ENCODE data around the gene SPATS2L.

Gene SPATS2L

GRCh38 chr2:200393191-200393590, 86.7 kb downstream of the SPATS2L start:
- no peaks in the 10 kb centered on the region for H3K9me3 ChIP-seq (ENCODE audit: insufficient read depth, low read length)
- H3K4me3 ChIP-seq (ENCODE audit: insufficient read length, low read depth): no peak overlapping the region
- no peak overlapping the region for H3K9ac ChIP-seq (ENCODE audit: insufficient read length, low read depth)
- H3K36me3 ChIP-seq (ENCODE audit: insufficient read depth, insufficient read length, low read length): peaks cover 18% of the 10 kb centered on the region
- peaks cover 2% of the 10 kb centered on the region for H3K4me1 ChIP-seq (ENCODE audit: insufficient read depth, insufficient read length)
- TF ChIP-seq SUZ12 (IDR thresholded peaks at IDR 0.05; ENCODE audit: extremely low read depth, insufficient read depth, insufficient read length): no peak
- TF ChIP-seq ZNF274 (IDR thresholded peaks at IDR 0.05; ENCODE audit: low read depth, low read length): no peak
- no peak for TF ChIP-seq YY1 (IDR thresholded peaks at IDR 0.05; ENCODE audit: insufficient read depth, insufficient read length)
- DNase-seq (ENCODE audit: low read depth, low spot score): no peak
- H3K27me3 ChIP-seq (ENCODE audit: insufficient read depth, insufficient read length): no peaks in the 10 kb centered on the region

GRCh38 chr2:200394045-200394444, 87.6 kb downstream of the SPATS2L start:
- DNase-seq (ENCODE audit: low read depth, low spot score): no peak
- H3K27me3 ChIP-seq (ENCODE audit: insufficient read depth, insufficient read length): no peaks in the 10 kb centered on the region

GRCh38 chr2:200396781-200397242, 90.3 kb downstream of the SPATS2L start:
- Histone ChIP-seq H3K9me3 (ENCODE audit: insufficient read depth, low read length) (no peaks in the 10 kb centered on the region), H3K4me3 (ENCODE audit: insufficient read length, low read depth) (no peak overlapping the region), H3K4me1 (ENCODE audit: insufficient read depth, insufficient read length) (peaks cover 2% of the 10 kb centered on the region), H3K27me3 (ENCODE audit: insufficient read depth, insufficient read length) (no peaks in the 10 kb centered on the region), H3K36me3 (ENCODE audit: insufficient read depth, insufficient read length, low read length) (no peaks in the 10 kb centered on the region), H3K9ac (ENCODE audit: insufficient read length, low read depth) (no peak overlapping the region)
- TF ChIP-seq ZNF274 (IDR thresholded peaks at IDR 0.05; ENCODE audit: low read depth, low read length) (no peak), SUZ12 (IDR thresholded peaks at IDR 0.05; ENCODE audit: extremely low read depth, insufficient read depth, insufficient read length) (no peak), YY1 (IDR thresholded peaks at IDR 0.05; ENCODE audit: insufficient read depth, insufficient read length) (no peak)
- no peak for DNase-seq (ENCODE audit: low read depth, low spot score)

More at GRCh38 chr2:200394045-200394444, 87.6 kb downstream of the SPATS2L start:
- no peak overlapping the region for H3K9ac ChIP-seq (ENCODE audit: insufficient read length, low read depth)
- H3K9me3 ChIP-seq (ENCODE audit: insufficient read depth, low read length): no peaks in the 10 kb centered on the region
- H3K36me3 ChIP-seq (ENCODE audit: insufficient read depth, insufficient read length, low read length): peaks cover 16% of the 10 kb centered on the region
- TF ChIP-seq ZNF274 (IDR thresholded peaks at IDR 0.05; ENCODE audit: low read depth, low read length) (no peak), SUZ12 (IDR thresholded peaks at IDR 0.05; ENCODE audit: extremely low read depth, insufficient read depth, insufficient read length) (no peak), YY1 (IDR thresholded peaks at IDR 0.05; ENCODE audit: insufficient read depth, insufficient read length) (no peak)
- H3K4me1 ChIP-seq (ENCODE audit: insufficient read depth, insufficient read length): peaks cover 2% of the 10 kb centered on the region
- no peak overlapping the region for H3K4me3 ChIP-seq (ENCODE audit: insufficient read length, low read depth)

- Histone ChIP-seq H3K4me3 (ENCODE audit: insufficient read length, low read depth) (no peak overlapping the region), H3K36me3 (ENCODE audit: insufficient read depth, insufficient read length, low read length) (no peaks in the 10 kb centered on the region), H3K9ac (ENCODE audit: insufficient read length, low read depth) (no peak overlapping the region)
Measured at GRCh38 chr2:200397785-200398184, 91.3 kb downstream of the SPATS2L start.

GRCh38 chr2:200399046-200399445, 92.6 kb downstream of the SPATS2L start:
- H3K27me3 ChIP-seq (ENCODE audit: insufficient read depth, insufficient read length): no peaks in the 10 kb centered on the region
- no peaks in the 10 kb centered on the region for H3K9me3 ChIP-seq (ENCODE audit: insufficient read depth, low read length)
- no peaks in the 10 kb centered on the region for H3K36me3 ChIP-seq (ENCODE audit: insufficient read depth, insufficient read length, low read length)
- TF ChIP-seq YY1 (IDR thresholded peaks at IDR 0.05; ENCODE audit: insufficient read depth, insufficient read length) (no peak), ZNF274 (IDR thresholded peaks at IDR 0.05; ENCODE audit: low read depth, low read length) (no peak), SUZ12 (IDR thresholded peaks at IDR 0.05; ENCODE audit: extremely low read depth, insufficient read depth, insufficient read length) (no peak)
- no peak overlapping the region for H3K4me3 ChIP-seq (ENCODE audit: insufficient read length, low read depth)
- no peak overlapping the region for H3K9ac ChIP-seq (ENCODE audit: insufficient read length, low read depth)
- DNase-seq (ENCODE audit: low read depth, low spot score): no peak
- H3K4me1 ChIP-seq (ENCODE audit: insufficient read depth, insufficient read length): peaks cover 2% of the 10 kb centered on the region

More at GRCh38 chr2:200397785-200398184, 91.3 kb downstream of the SPATS2L start:
- Histone ChIP-seq H3K27me3 (ENCODE audit: insufficient read depth, insufficient read length) (no peaks in the 10 kb centered on the region), H3K4me1 (ENCODE audit: insufficient read depth, insufficient read length) (peaks cover 2% of the 10 kb centered on the region), H3K9me3 (ENCODE audit: insufficient read depth, low read length) (no peaks in the 10 kb centered on the region)
- no peak for DNase-seq (ENCODE audit: low read depth, low spot score)
- TF ChIP-seq ZNF274 (IDR thresholded peaks at IDR 0.05; ENCODE audit: low read depth, low read length) (no peak), SUZ12 (IDR thresholded peaks at IDR 0.05; ENCODE audit: extremely low read depth, insufficient read depth, insufficient read length) (no peak), YY1 (IDR thresholded peaks at IDR 0.05; ENCODE audit: insufficient read depth, insufficient read length) (no peak)

GRCh38 chr2:200399636-200400035, 93.1 kb downstream of the SPATS2L start:
- no peak overlapping the region for H3K9ac ChIP-seq (ENCODE audit: insufficient read length, low read depth)
- no peaks in the 10 kb centered on the region for H3K9me3 ChIP-seq (ENCODE audit: insufficient read depth, low read length)
- no peaks in the 10 kb centered on the region for H3K36me3 ChIP-seq (ENCODE audit: insufficient read depth, insufficient read length, low read length)

GRCh38 chr2:200403814-200404213, 97.3 kb downstream of the SPATS2L start:
- H3K27me3 ChIP-seq (ENCODE audit: insufficient read depth, insufficient read length): no peaks in the 10 kb centered on the region
- H3K4me3 ChIP-seq (ENCODE audit: insufficient read length, low read depth): no peak overlapping the region
- TF ChIP-seq SUZ12 (IDR thresholded peaks at IDR 0.05; ENCODE audit: extremely low read depth, insufficient read depth, insufficient read length): no peak
- DNase-seq (ENCODE audit: low read depth, low spot score): no peak
- no peaks in the 10 kb centered on the region for H3K4me1 ChIP-seq (ENCODE audit: insufficient read depth, insufficient read length)
- H3K36me3 ChIP-seq (ENCODE audit: insufficient read depth, insufficient read length, low read length): no peaks in the 10 kb centered on the region
- H3K9me3 ChIP-seq (ENCODE audit: insufficient read depth, low read length): no peaks in the 10 kb centered on the region
- H3K9ac ChIP-seq (ENCODE audit: insufficient read length, low read depth): no peak overlapping the region

More at GRCh38 chr2:200399636-200400035, 93.1 kb downstream of the SPATS2L start:
- H3K27me3 ChIP-seq (ENCODE audit: insufficient read depth, insufficient read length): no peaks in the 10 kb centered on the region
- no peak for DNase-seq (ENCODE audit: low read depth, low spot score)
- peaks cover 2% of the 10 kb centered on the region for H3K4me1 ChIP-seq (ENCODE audit: insufficient read depth, insufficient read length)
- no peak overlapping the region for H3K4me3 ChIP-seq (ENCODE audit: insufficient read length, low read depth)
- TF ChIP-seq SUZ12 (IDR thresholded peaks at IDR 0.05; ENCODE audit: extremely low read depth, insufficient read depth, insufficient read length) (no peak), ZNF274 (IDR thresholded peaks at IDR 0.05; ENCODE audit: low read depth, low read length) (no peak), YY1 (IDR thresholded peaks at IDR 0.05; ENCODE audit: insufficient read depth, insufficient read length) (no peak)

Measured in NT2/D1 (cell line).